SK-N-SH (cell line): ENCODE results near the gene ZMYND19. TPM values are rescaled to one million over a fixed set of nuclear protein-coding genes. Genes with fewer than 3 reads are reported as not detected.

ENCODE experiments used
- CTCF ChIA-PET: fragments of 300-600, 350-600 bp; formaldehyde crosslinking; extraction: SDS; loops from one replicate; lab custom pipeline; 2021; lab: Yijun Ruan, JAX
- POLR2A ChIA-PET: fragments of 350-600 bp; sonication (Branson Sonifier 250); formaldehyde crosslinking; extraction: SDS; loops from one replicate; lab custom pipeline; 2020; ENCODE audit warnings: antibody characterized with exemption, inconsistent platforms; lab: Yijun Ruan, JAX
- DNase-seq: peaks from one replicate; pipeline ENCODE4 v3.0.0; 2012
- H2AFZ ChIP-seq: fragments of 200-600 bp; sonication (generic); 2 replicates; pipeline ENCODE4 v1.8.1; 2016; ENCODE audit warnings: antibody characterized with exemption, mild to moderate bottlenecking, low read depth
- H3F3A ChIP-seq: fragments of 200-600 bp; sonication (generic); replicated peaks from 2 replicates; pipeline ENCODE3; 2016; ENCODE audit warnings: antibody characterized with exemption, mild to moderate bottlenecking; ENCODE audit not compliant: insufficient read depth
- H3K27ac ChIP-seq, 2 experiments: fragments of 200-500 bp in 1 of 2; fragments of 200-600 bp in 1 of 2; sonication (Bioruptor generic) in 1 of 2; sonication (generic), shearing (Covaris generic) in 1 of 2; 2 replicates each; pipeline versions ENCODE4 v1.5.1 to v1.6.1; 2014 to 2016; ENCODE audit warnings: low read depth in 2 of 2, inconsistent platforms in 1 of 2, low read length in 1 of 2, mild to moderate bottlenecking in 1 of 2, mixed read lengths in 1 of 2
- H3K27me3 ChIP-seq: fragments of 200-600 bp; sonication (generic), shearing (Covaris generic); 2 replicates; pipeline ENCODE4 v1.6.1; 2016; ENCODE audit warnings: mixed run types; ENCODE audit not compliant: insufficient read depth
- H3K36me3 ChIP-seq, 2 experiments: fragments of 200-500 bp in 1 of 2; fragments of 200-600 bp in 1 of 2; sonication (Bioruptor generic) in 1 of 2; sonication (generic) in 1 of 2; replicated peaks in 1 of 2; 2 replicates each; pipeline versions ENCODE3 to v1.5.1; 2014 to 2016; ENCODE audit warnings: low read length in 1 of 2, mild to moderate bottlenecking in 1 of 2; ENCODE audit not compliant: insufficient read depth in 2 of 2, control insufficient read depth in 1 of 2
- H3K4me1 ChIP-seq, 2 experiments: fragments of 200-500 bp in 1 of 2; fragments of 200-600 bp in 1 of 2; sonication (Bioruptor generic) in 1 of 2; sonication (generic), shearing (Covaris generic) in 1 of 2; 2 replicates each; pipeline versions ENCODE4 v1.5.1 to v1.6.1; 2014 to 2016; ENCODE audit warnings: low read depth in 1 of 2, low read length in 1 of 2, mixed run types in 1 of 2; ENCODE audit not compliant: insufficient read depth in 2 of 2, control insufficient read depth in 1 of 2
- H3K4me2 ChIP-seq: fragments of 200-600 bp; sonication (generic), shearing (Covaris generic); 2 replicates; pipeline ENCODE4 v1.6.1; 2017; ENCODE audit warnings: mixed run types
- H3K4me3 ChIP-seq, 2 experiments: fragments of 200-500 bp in 1 of 2; fragments of 200-600 bp in 1 of 2; sonication (Bioruptor generic) in 1 of 2; sonication (generic), shearing (Covaris generic) in 1 of 2; 2 replicates each; pipeline versions ENCODE4 v1.5.1 to v1.8.1; 2014 to 2016; ENCODE audit warnings: low read depth in 2 of 2, inconsistent platforms in 1 of 2, low read length in 1 of 2, mild to moderate bottlenecking in 1 of 2, mixed read lengths in 1 of 2, moderate library complexity in 1 of 2
- H3K79me2 ChIP-seq: fragments of 200-600 bp; sonication (generic); 2 replicates; pipeline ENCODE4 v1.8.1; 2017; ENCODE audit warnings: mild to moderate bottlenecking; ENCODE audit not compliant: insufficient read depth
- H3K9ac ChIP-seq: fragments of 200-600 bp; sonication (generic); 2 replicates; pipeline ENCODE4 v1.6.1; 2017; ENCODE audit warnings: mixed run types
- H3K9me2 ChIP-seq: fragments of 200-600 bp; sonication (generic); 2 replicates; pipeline ENCODE4 v1.6.1; 2017; ENCODE audit warnings: mixed run types
- H3K9me3 ChIP-seq: fragments of 200-600 bp; sonication (generic); 2 replicates; pipeline ENCODE4 v1.6.1; 2017; ENCODE audit warnings: mixed run types, mild to moderate bottlenecking, moderate library complexity
- H4K20me1 ChIP-seq: fragments of 200-600 bp; sonication (generic); 2 replicates; pipeline ENCODE4 v1.6.1; 2017; ENCODE audit warnings: mild to moderate bottlenecking, mixed run types; ENCODE audit not compliant: insufficient read depth
- EZH2phosphoT487 ChIP-seq: fragments of 200-600 bp; sonication (generic); IDR thresholded peaks from 2 replicates; pipeline ENCODE4 v1.6.1; 2017; ENCODE audit warnings: low read depth, mixed run types, mild to moderate bottlenecking, antibody characterized with exemption, moderate library complexity, borderline replicate concordance
- FOXJ3 ChIP-seq: sonication (generic); formaldehyde crosslinking; IDR thresholded peaks from 2 replicates; pipeline ENCODE4 v1.5.1; 2020; ENCODE audit warnings: mild to moderate bottlenecking, missing genetic modification reagents
- JUND ChIP-seq: IDR thresholded peaks from 2 replicates; pipeline ENCODE4 v1.4.0; 2012
- MEF2A ChIP-seq: IDR thresholded peaks from 2 replicates; pipeline ENCODE4 v1.4.0; 2012; ENCODE audit warnings: low read depth, borderline replicate concordance
- POLR2AphosphoS5 ChIP-seq: IDR thresholded peaks from 2 replicates; pipeline ENCODE4 v1.6.1; 2012; ENCODE audit warnings: low read depth, low read length
- REST ChIP-seq: IDR thresholded peaks from 2 replicates; pipeline ENCODE4 v1.6.1; 2012; ENCODE audit warnings: mild to moderate bottlenecking, low read depth, low read length, moderate library complexity
- RFX5 ChIP-seq: IDR thresholded peaks from 2 replicates; pipeline ENCODE4 v1.6.1; 2012; ENCODE audit warnings: mild to moderate bottlenecking, improper control_type of control experiment, low read length
- SIN3A ChIP-seq: IDR thresholded peaks from 2 replicates; pipeline ENCODE4 v1.6.1; 2012; ENCODE audit warnings: low read depth, mild to moderate bottlenecking, low read length, moderate library complexity, borderline replicate concordance
- ZBTB33 ChIP-seq: IDR thresholded peaks from 2 replicates; pipeline ENCODE4 v1.4.0; 2012; ENCODE audit warnings: low read depth, borderline replicate concordance
- WGBS: methylation state at CpG from one replicate; pipeline ENCODE4 v1.1.6; 2017; ENCODE audit warnings: low lambda C conversion rate; 5-methylcytosine and 5-hydroxymethylcytosine counted together
- polyA plus RNA-seq, 3 experiments: library from polyadenylated mRNA; depleted of rRNA; stranded (reverse); fragments of >200 nt; gene quantifications; 2 replicates each; pipeline ENCODE4 v1.2.3, GENCODE V29; 2012

Gene ZMYND19
- polyA plus RNA-seq, 1 of the 3 experiments (the other 2 are of a cell fraction), result 43.1 TPM

- TF ChIP-seq ZBTB33, result no peak
- no peak for TF ChIP-seq REST
- TF ChIP-seq FOXJ3, result no peak
- no peak for TF ChIP-seq MEF2A
- TF ChIP-seq EZH2phosphoT487, result no peak
Measured at GRCh38 chr9:137544176-137544760, 46.0 kb downstream of the ZMYND19 start (continued).

- POLR2A ChIA-PET, result no interaction called here
- H2AFZ ChIP-seq, result no peak overlapping the region
- H3F3A ChIP-seq, result no peaks in the 10 kb centered on the region
- H4K20me1 ChIP-seq, result no peaks in the 10 kb centered on the region
- DNase-seq, result no peak
- no peaks in the 10 kb centered on the region for H3K9me3 ChIP-seq
- no peak overlapping the region for H3K4me3 ChIP-seq
- no peak overlapping the region for H3K27ac ChIP-seq
- H3K4me1 ChIP-seq, result no peaks in the 10 kb centered on the region
- H3K36me3 ChIP-seq, result no peaks in the 10 kb centered on the region
- no peaks in the 10 kb centered on the region for H3K79me2 ChIP-seq
- H3K27me3 ChIP-seq, result no peaks in the 10 kb centered on the region
- CTCF ChIA-PET, result interaction anchor here (0.7 kb wide), 1 partner anchor 257 kb away, joined by 3 read pairs; no protein-coding TSS in a partner anchor
- H3K9me2 ChIP-seq, result no peaks in the 10 kb centered on the region
- 91% methylated on average over 21 of the region's 25 CpGs for WGBS
- no peak for TF ChIP-seq ZBTB33
- TF ChIP-seq JUND, result no peak
- TF ChIP-seq POLR2AphosphoS5, result no peak
- no peak for TF ChIP-seq RFX5
- no peak for TF ChIP-seq SIN3A
- no peak overlapping the region for H3K9ac ChIP-seq
- no peak overlapping the region for H3K4me2 ChIP-seq
Measured at GRCh38 chr9:137543237-137543963, 46.9 kb downstream of the ZMYND19 start.
